NCI-H2081 (cell line): ENCODE data around the gene TMC4.
"Not testable (repeated sequence)": the region's sequence is repeated elsewhere in the genome, so short reads cannot be mapped to it uniquely, and the experiment has no call there.

Experiments
- DNase-seq, 2 experiments: peaks; one replicate each; lab custom pipeline; 2025; lab: John Stamatoyannopoulos, UW

The TMC4 gene

GRCh38 chr19:54172471-54173358, at the start of gene TMC4:
TSS of gene TMC4 (minus strand) at chr19:54173160. CDS start at chr19:54173117, 43 bp downstream.
- peak; percentile 79 to 84 for DNase-seq

- DNase-seq = not testable (repeated sequence)
Measured at GRCh38 chr19:54221947-54222346, 49.0 kb upstream of the TMC4 start.

GRCh38 chr19:54219702-54220101, 46.7 kb upstream of the TMC4 start:
- not testable (repeated sequence) for DNase-seq

- no peak for DNase-seq
Measured at GRCh38 chr19:54218960-54219661, 46.2 kb upstream of the TMC4 start.

GRCh38 chr19:54218259-54218658, 45.3 kb upstream of the TMC4 start:
- no peak for DNase-seq

GRCh38 chr19:54217517-54218247, 44.7 kb upstream of the TMC4 start:
- DNase-seq = not testable (repeated sequence)

- DNase-seq = no peak
Measured at GRCh38 chr19:54216869-54217268, 43.9 kb upstream of the TMC4 start.

- DNase-seq = not testable (repeated sequence)
Measured at GRCh38 chr19:54214734-54215133, 41.8 kb upstream of the TMC4 start.

- DNase-seq = not testable (repeated sequence)
Measured at GRCh38 chr19:54214217-54214616, 41.3 kb upstream of the TMC4 start.

- no peak for DNase-seq
Measured at GRCh38 chr19:54211235-54211634, 38.3 kb upstream of the TMC4 start.

- peak; percentile 80 to 94 for DNase-seq
Measured at GRCh38 chr19:54209811-54210494, 37.0 kb upstream of the TMC4 start.

- DNase-seq = no peak
Measured at GRCh38 chr19:54209058-54209810, 36.3 kb upstream of the TMC4 start.

- no peak for DNase-seq
Measured at GRCh38 chr19:54208784-54209057, 35.8 kb upstream of the TMC4 start.

GRCh38 chr19:54207983-54208783, 35.2 kb upstream of the TMC4 start:
- DNase-seq = no peak

- DNase-seq = no peak
Measured at GRCh38 chr19:54207676-54207982, 34.7 kb upstream of the TMC4 start.

GRCh38 chr19:54207193-54207592, 34.2 kb upstream of the TMC4 start:
- not testable (repeated sequence) for DNase-seq

- DNase-seq = no peak
Measured at GRCh38 chr19:54206831-54207177, 33.8 kb upstream of the TMC4 start.

GRCh38 chr19:54206030-54206830, 33.3 kb upstream of the TMC4 start:
- no peak for DNase-seq

GRCh38 chr19:54204767-54205468, 32.0 kb upstream of the TMC4 start:
- no peak for DNase-seq
